RWPE2 (cell line): ENCODE measurements around the gene AHCYL2.

Experiments used
- ATAC-seq: fragments of 200-7000 bp; cut with Tn5 transposase; 3 replicates; pipeline ENCODE4 v1.9.1; 2021; ENCODE audit warnings: low read depth
- DNase-seq: peaks from one replicate; pipeline ENCODE4 v3.0.0-alpha.2; 2020; ENCODE audit warnings: low spot score
- H3K27ac ChIP-seq: fragments of 450-650 bp; 2 replicates; pipeline ENCODE4 v1.5.1; 2017; ENCODE audit warnings: mild to moderate bottlenecking; ENCODE audit not compliant: poor library complexity, severe bottlenecking
- H3K27me3 ChIP-seq: fragments of 250-450 bp; sonication (Bioruptor Pico); 2 replicates; pipeline ENCODE4 v1.5.1; 2021; ENCODE audit warnings: mild to moderate bottlenecking, moderate library complexity; ENCODE audit not compliant: insufficient read depth, poor library complexity, severe bottlenecking
- H3K36me3 ChIP-seq: fragments of 250-450 bp; sonication (Bioruptor Pico); 2 replicates; pipeline ENCODE4 v1.5.1; 2020; ENCODE audit warnings: low read depth, mild to moderate bottlenecking, moderate library complexity
- H3K4me1 ChIP-seq: fragments of 250-450 bp; sonication (Bioruptor Pico); 2 replicates; pipeline ENCODE4 v1.5.1; 2021; ENCODE audit warnings: mild to moderate bottlenecking, moderate library complexity; ENCODE audit not compliant: insufficient read depth, poor library complexity, severe bottlenecking
- H3K4me3 ChIP-seq: fragments of 250-450 bp; sonication (Bioruptor Pico); 2 replicates; pipeline ENCODE4 v1.5.1; 2021; ENCODE audit warnings: mild to moderate bottlenecking, moderate library complexity; ENCODE audit not compliant: severe bottlenecking
- H3K9me3 ChIP-seq: fragments of 250-450 bp; sonication (Bioruptor Pico); 2 replicates; pipeline ENCODE4 v1.5.1; 2021; ENCODE audit warnings: mild to moderate bottlenecking, moderate library complexity; ENCODE audit not compliant: severe bottlenecking
- CTCF ChIP-seq: fragments of 450-650 bp; IDR thresholded peaks from one replicate; pipeline ENCODE4 v1.5.1; 2017; ENCODE audit warnings: mild to moderate bottlenecking, moderate library complexity; ENCODE audit not compliant: poor library complexity, severe bottlenecking

AHCYL2 gene

GRCh38 chr7:129191272-129191671 lies 33.6 kb upstream of the AHCYL2 start:
- ATAC-seq (no peak), DNase-seq (no peak)
- H3K4me3 ChIP-seq, result no peak overlapping the region
- no peaks in the 10 kb centered on the region for H3K27me3 ChIP-seq
- no peaks in the 10 kb centered on the region for H3K9me3 ChIP-seq
- no peak overlapping the region for H3K27ac ChIP-seq
- H3K36me3 ChIP-seq, result no peaks in the 10 kb centered on the region; the same call in 1 of the 2 replicates
- no peak for TF ChIP-seq CTCF
- no peaks in the 10 kb centered on the region for H3K4me1 ChIP-seq

GRCh38 chr7:129193892-129194291 lies 30.9 kb upstream of the AHCYL2 start:
- Histone ChIP-seq H3K9me3 (no peaks in the 10 kb centered on the region), H3K36me3 (no peaks in the 10 kb centered on the region; the same call in 1 of the 2 replicates), H3K4me1 (no peaks in the 10 kb centered on the region), H3K27ac (no peak overlapping the region), H3K4me3 (no peak overlapping the region), H3K27me3 (no peaks in the 10 kb centered on the region)
- DNase-seq (no peak), ATAC-seq (no peak)
- TF ChIP-seq CTCF, result no peak

- Histone ChIP-seq H3K4me3 (no peak overlapping the region), H3K36me3 (no peaks in the 10 kb centered on the region; the same call in 1 of the 2 replicates), H3K27me3 (no peaks in the 10 kb centered on the region), H3K27ac (no peak overlapping the region), H3K9me3 (no peaks in the 10 kb centered on the region), H3K4me1 (no peaks in the 10 kb centered on the region)
- no peak for DNase-seq
- TF ChIP-seq CTCF, result no peak
- ATAC-seq, result no peak
Observed at GRCh38 chr7:129197771-129198170, 27.1 kb upstream of the AHCYL2 start.

- H3K9me3 ChIP-seq, result no peaks in the 10 kb centered on the region
- no peaks in the 10 kb centered on the region for H3K4me1 ChIP-seq
- no peak overlapping the region for H3K27ac ChIP-seq
- ATAC-seq, result no peak
- H3K4me3 ChIP-seq, result no peak overlapping the region
- H3K27me3 ChIP-seq, result no peaks in the 10 kb centered on the region
- no peaks in the 10 kb centered on the region; the same call in 1 of the 2 replicates for H3K36me3 ChIP-seq
- TF ChIP-seq CTCF, result no peak
- DNase-seq, result no peak
Observed at GRCh38 chr7:129199406-129199805, 25.4 kb upstream of the AHCYL2 start.

GRCh38 chr7:129202058-129202777 lies 22.6 kb upstream of the AHCYL2 start:
- no peak for TF ChIP-seq CTCF
- H3K4me1 ChIP-seq, result no peaks in the 10 kb centered on the region
- no peak overlapping the region for H3K27ac ChIP-seq
- H3K4me3 ChIP-seq, result no peak overlapping the region
- no peak for ATAC-seq
- no peak for DNase-seq
- H3K27me3 ChIP-seq, result no peaks in the 10 kb centered on the region
- no peaks in the 10 kb centered on the region for H3K9me3 ChIP-seq
- H3K36me3 ChIP-seq, result no peaks in the 10 kb centered on the region
